GM18517 (cell line): ENCODE measurements around the gene TM7SF2.

Experiments used
- ATAC-seq: cut with Tn5 transposase; IDR thresholded peaks from one replicate; pipeline ENCODE4 v1.9.1; 2021; ENCODE audit warnings: mild to moderate bottlenecking, moderate library complexity; ENCODE audit not compliant: unreplicated experiment

TM7SF2 gene

DNA sequence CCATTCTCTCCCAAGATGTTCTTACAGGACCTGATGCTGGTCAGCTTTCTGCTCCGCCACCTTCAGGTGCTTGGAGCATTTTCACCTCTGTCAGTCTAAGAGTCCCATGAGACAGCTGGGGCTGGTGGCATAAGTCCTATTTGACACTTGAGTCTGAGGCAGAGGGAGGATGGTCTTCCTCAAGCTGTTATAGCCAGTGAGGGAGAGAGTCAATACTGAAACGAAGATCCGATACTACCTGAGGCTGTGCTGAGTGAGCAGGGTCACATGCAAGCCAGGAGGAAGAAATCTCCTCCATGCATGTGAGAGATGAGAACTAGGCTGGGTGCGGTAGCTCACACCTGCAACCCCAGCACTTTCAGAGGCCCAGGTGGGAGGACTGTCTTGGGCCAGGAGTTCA, 22.1 kb upstream of the TM7SF2 start:
- no peak for ATAC-seq

DNA sequence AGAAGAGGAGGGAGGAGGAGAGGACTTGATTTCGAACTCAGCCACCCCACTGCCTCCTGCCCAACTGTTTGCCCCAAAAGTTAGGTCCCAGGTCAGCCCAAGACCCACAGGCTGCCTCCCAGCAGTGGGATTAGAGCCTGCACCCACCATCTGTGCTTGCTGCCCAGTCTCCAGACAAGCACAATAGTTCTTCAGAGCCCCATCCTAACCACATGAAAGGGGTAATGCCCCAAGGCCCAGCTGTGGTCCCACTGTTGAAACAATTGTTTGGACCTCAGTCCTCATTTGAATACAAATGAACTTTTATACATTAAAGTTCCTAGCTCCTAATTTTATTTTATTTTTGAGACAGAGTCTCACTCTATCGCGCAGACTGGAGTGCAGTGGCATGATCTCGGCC, 21.0 kb upstream of the TM7SF2 start:
- no peak for ATAC-seq

DNA sequence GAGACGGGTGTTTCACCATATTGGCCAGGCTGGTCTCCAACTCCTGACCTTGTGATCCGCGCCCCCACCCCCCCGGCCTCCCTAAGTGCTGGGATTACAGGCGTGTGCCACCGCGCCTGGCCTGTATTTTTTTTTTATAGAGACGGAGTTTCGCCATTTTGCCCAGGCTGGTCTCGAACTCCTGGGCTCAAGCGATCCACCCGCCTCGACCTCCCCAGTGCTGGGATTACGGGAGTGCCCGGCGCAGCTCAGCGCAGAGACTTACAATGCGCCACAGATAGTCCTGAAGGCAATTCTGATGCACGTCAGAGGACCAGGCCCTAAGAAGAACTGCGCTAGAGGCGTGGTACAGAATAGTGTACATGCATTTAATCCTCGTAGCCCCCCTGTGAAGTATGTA, 16.2 kb upstream of the TM7SF2 start:
- no peak for ATAC-seq

DNA sequence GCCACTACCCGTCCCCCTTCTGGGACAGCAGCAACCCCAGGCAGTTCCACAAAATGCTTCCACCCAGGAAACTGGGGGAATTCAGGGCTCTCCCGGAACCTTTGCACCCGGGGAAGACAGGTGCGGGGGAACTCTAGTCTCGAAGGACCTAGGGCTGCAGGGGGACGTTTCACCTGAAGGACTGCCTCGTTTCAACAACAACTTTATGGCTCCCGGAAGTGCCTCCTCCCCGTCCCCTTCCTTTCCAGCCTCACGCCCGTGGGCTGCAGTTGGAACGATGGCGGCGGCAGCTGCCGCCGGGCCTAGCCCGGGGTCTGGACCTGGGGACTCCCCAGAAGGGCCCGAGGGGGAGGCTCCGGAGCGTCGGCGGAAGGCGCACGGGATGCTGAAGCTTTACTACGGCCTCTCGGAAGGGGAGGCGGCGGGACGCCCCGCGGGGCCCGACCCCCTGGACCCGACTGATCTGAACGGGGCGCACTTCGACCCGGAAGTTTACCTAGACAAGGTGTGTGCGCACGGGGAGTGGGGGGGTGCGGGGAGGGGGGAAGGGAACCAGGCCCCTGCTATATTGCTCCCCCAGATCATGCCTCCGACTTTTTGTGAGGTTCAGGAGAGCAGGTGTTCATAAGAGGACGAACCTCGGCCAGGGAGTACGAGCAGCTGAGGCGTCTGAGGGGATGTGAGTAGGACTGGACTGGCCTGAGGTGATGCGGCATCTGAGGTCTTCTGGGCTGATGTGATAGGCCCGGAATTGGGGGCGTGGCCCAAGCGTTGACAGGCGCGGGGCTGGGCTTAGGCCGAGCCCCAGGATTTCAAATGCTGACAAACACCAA, 15.5 kb upstream of the TM7SF2 start, which contains the start of gene VPS51:
TSS of gene VPS51 (plus strand) at position 241 of the 833 bp plus-strand sequence. CDS start at position 278, 37 bp downstream.
- ATAC-seq = peak; percentile 65

DNA sequence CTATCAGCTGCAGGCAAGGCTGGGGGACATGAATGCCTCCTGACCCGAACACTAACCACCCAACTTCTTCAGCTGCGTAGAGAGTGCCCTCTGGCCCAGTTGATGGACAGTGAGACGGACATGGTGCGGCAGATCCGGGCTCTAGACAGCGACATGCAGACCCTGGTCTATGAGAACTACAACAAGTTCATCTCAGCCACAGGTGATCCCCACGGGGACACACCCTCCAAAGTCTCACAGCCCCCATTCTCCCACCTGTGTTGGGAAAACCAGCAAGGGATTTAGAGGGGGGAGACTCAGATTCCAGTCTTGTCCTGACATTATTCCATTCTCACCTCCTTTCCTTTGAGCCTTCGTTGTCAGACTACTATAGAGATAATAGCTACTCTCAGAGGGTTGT, 14.7 kb upstream of the TM7SF2 start:
- ATAC-seq = no peak

DNA sequence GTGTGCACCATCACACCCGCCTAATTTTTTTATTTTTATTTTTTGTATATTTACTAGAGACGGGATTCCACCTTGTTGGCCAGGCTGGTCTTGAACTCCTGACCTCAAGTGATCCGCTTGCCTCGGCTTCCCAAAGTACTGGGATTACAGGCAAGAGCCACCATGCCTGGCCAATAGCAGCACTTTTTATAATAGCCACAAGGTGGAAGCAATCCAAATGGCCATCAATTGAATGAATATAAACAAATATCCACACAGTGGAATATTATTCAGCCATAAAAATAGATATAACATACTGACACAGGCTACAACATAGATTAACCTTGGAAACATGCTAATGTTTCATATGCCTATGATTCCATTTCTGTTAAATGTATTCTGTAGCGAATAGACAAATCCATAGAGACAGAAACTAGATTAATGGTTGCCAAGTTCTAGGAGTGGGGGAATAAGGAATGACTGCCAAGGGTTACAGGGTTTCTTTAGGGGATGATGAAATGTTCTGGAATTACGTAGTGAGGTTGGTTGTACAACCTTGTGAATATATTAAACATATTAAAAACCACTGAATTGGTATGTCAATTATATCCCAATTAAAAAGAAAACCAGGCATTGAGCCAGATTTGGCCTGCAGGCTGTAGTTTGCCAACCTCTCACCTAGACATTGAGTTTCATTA, 10.9 kb upstream of the TM7SF2 start:
- ATAC-seq = no peak

DNA sequence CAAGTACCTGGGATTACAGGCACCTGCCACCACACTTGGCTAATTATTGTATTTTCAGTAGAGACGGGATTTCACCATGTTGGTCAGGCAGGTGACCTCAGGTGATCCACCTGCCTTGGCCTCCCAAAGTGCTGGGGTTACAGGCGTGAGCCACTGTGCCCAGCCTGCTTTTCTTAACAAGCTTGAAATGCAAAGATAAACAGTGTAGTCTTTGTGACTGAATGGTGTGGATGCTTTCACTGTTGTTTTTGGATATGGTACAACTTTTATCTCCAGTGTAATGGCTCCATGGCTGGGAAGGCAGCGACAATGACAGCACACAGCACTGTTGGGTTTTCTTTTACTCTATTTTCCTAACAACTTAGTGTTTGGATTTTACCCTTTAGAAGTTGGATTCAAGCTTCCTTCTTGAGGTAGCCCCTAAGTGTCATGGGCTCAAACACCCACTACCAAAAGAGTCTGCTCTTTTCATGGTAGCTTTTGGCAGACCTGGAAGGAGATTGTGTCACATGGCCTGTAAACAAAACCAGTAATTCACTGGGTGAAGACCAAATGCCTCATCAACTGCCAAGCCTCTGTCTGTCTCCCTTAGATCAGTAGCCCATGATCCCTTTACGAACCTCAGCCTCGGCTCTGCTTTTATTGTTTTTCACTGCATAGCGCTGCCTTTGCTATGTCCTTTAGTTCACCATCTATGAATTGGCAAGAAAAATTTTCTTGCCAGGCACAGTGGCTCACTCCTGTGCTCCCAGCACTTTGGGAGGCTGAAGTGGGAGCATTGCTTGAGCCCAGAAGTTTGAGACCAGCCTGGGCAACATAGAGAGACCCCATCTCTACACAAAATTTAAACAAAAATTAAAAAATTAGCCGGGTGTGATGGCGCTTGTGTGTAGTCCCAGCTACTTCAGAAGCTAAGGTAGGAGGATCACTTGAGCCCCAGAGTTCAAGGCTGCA, 9.3 kb upstream of the TM7SF2 start:
- ATAC-seq = no peak

DNA sequence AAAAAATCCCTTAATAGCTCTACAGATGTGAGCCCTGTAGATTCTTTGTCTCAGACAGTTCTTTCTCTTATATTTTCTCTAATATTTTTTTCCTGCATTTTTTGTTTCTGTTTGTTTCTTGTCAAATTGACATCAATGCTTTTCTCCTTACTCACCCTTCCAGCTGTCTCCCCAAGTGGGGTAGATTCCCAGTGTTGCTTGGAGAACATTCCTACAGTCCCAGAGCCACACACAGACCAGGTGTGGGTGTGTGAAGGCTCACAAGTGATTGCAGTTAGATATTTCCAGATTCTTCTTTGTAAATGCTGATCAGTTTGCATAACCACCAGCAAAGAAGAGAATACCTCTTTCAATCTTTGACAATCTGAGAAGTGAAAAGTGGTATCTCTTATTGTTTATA, 8.2 kb upstream of the TM7SF2 start:
- no peak for ATAC-seq

DNA sequence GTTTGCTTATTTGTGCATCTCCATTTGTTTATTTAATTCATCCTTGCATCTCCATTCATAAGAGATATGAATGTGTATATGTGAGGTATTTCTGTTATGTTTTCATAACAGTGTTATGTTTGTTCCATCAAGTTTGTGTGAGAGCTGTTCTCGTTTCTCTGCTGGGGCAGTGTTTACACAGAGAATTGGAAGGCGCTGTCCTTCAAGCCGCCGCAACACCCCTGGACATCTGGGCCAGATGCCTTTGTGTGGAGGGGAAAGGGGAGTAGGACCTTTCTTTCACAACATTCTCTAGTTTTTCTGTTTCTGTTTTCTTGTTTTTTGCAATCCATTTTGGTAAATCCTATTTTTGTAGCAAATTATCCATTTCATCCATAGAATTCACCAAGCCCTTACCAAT, 7.0 kb upstream of the TM7SF2 start:
- ATAC-seq = no peak

DNA sequence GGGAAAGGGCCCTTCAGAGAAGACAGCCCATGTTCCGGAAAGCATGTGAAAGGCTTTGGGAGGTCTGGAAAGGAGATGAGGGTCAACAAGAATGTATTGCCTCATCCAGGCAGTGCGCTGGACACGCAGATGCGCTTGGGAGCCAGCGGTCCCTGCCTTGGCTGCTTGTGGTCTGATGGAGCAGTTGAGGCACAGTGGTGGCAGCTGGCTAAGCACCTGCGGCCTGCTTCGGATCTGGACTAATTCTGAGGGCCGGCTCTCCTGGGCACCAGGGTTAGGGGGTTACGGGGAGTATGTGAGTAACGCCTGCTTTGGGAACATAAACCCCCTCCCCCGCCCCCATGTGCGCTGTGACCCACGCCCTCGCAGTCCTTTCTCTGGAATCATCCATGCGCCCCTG, 4.6 kb upstream of the TM7SF2 start:
- ATAC-seq = no peak

DNA sequence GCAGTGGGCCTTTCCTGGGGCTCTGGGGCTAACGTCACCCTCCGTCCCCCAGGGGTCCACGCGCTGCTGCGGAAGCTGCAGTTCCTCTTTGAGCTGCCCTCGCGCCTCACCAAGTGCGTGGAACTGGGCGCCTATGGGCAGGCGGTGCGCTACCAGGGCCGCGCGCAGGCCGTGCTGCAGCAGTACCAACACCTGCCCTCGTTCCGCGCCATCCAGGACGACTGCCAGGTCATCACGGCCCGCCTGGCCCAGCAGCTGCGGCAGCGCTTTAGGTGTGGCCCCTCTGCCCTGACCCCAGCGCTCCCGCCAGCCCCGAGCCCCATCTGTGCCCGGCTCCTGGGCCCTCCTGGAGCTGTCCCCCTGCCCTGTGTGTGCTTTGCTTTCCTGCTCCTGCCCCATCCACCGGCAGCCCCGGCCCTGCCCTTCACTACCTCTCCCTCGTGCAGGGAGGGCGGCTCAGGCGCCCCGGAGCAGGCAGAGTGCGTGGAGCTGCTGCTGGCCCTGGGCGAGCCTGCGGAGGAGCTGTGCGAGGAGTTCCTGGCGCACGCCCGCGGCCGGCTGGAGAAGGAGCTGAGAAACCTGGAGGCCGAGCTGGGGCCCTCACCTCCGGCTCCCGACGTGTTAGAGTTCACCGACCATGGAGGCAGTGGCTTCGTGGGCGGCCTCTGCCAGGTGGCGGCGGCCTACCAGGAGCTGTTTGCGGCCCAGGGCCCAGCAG, 3.8 kb upstream of the TM7SF2 start:
- ATAC-seq = no peak

DNA sequence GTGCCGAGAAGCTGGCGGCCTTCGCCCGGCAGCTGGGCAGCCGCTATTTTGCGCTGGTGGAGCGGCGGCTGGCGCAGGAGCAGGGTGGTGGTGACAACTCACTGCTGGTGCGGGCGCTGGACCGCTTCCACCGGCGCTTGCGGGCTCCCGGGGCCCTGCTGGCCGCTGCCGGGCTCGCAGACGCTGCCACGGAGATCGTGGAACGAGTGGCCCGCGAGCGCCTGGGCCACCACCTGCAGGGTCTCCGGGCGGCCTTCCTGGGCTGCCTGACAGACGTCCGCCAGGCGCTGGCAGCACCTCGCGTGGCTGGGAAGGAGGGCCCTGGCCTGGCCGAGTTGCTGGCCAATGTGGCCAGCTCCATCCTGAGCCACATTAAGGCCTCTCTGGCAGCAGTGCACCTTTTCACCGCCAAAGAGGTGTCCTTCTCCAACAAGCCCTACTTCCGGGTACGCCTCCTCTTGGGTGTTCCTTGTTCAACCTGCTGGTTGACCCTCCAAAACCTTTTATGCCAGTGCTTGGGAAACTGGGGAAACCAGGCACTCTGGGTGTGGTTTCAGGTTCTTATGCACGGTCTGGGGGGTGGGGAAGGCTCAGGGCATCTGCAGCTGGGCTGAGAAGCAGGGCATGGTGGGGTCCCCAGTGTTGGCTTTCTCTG, 3.1 kb upstream of the TM7SF2 start:
- no peak for ATAC-seq

DNA sequence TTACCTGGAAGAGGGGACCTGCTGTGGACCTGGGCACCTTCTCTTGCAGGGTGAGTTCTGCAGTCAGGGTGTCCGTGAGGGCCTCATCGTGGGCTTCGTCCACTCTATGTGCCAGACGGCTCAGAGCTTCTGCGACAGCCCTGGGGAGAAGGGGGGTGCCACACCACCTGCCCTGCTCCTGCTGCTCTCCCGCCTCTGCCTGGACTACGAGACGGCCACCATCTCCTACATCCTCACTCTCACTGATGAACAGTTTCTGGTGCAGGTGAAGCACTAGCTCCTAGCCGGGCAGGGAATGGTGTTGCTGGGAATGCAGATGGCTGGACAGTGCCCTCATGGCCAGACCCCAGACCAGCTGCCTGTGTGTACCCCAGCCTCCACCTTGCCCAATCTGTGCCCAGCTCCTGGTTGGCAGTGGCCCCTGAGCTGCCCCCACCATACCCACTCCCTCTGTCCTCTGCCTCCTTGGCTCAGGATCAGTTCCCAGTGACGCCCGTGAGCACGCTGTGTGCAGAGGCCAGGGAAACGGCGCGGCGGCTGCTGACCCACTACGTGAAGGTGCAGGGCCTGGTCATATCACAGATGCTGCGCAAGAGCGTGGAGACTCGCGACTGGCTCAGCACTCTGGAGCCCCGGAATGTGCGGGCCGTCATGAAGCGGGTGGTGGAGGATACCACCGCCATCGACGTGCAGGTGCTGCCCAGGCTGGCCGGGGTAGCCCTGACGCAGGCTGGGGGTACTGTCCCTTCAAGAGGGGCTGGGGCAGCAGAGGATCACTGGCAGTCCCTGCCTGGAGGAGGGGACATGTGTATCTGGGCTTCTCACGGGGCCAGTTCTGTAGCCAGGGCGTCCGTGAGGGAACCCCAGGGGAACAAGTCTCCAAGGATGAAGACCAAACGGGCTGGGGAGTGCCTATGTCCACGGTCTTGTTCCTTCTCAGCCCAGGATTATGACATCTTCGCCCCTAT, 2.2 kb upstream of the TM7SF2 start:
- no peak for ATAC-seq

DNA sequence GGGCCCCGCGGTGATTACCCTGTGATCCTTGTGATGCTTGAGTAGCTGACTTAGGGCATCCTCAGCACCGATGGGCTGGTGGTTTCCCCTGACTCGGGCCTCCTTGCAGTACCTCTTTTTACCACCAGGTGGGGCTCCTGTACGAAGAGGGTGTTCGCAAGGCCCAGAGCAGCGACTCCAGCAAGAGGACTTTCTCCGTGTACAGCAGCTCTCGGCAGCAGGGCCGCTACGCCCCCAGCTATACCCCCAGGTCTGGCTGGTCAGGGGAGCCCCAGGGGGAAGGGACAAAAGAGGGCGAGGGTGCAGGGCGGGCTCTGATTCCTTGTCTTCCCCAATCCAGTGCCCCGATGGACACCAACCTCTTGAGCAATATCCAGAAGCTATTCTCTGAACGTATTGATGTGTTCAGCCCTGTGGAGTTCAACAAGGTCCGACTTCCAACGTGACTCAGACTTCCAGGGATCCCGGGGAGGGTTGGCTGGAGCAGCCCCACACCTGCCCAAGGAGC, 1.3 kb upstream of the TM7SF2 start:
- ATAC-seq = no peak

DNA sequence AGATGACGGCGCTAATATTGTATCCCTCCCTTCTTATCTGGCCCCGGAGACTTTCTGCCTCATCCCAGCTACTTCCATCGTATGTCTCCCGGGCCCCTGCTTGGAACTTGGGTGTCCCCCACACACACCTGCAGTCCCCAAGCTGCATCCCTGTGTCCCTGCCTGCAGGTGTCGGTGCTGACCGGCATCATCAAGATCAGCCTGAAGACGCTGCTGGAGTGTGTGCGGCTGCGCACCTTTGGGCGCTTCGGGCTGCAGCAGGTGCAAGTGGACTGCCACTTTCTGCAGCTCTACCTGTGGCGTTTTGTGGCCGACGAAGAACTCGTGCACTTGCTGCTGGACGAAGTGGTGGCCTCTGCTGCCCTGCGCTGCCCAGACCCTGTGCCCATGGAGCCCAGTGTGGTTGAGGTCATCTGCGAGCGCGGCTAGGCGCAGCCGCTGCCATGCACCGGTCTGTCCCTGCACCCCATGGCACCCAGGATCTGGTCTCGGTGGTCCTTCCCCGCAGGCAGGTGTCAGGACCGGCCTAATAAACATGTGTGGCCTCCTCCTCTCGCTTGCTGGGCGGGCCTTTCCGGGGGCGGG, 421 bp upstream of the TM7SF2 start:
- ATAC-seq = no peak

DNA sequence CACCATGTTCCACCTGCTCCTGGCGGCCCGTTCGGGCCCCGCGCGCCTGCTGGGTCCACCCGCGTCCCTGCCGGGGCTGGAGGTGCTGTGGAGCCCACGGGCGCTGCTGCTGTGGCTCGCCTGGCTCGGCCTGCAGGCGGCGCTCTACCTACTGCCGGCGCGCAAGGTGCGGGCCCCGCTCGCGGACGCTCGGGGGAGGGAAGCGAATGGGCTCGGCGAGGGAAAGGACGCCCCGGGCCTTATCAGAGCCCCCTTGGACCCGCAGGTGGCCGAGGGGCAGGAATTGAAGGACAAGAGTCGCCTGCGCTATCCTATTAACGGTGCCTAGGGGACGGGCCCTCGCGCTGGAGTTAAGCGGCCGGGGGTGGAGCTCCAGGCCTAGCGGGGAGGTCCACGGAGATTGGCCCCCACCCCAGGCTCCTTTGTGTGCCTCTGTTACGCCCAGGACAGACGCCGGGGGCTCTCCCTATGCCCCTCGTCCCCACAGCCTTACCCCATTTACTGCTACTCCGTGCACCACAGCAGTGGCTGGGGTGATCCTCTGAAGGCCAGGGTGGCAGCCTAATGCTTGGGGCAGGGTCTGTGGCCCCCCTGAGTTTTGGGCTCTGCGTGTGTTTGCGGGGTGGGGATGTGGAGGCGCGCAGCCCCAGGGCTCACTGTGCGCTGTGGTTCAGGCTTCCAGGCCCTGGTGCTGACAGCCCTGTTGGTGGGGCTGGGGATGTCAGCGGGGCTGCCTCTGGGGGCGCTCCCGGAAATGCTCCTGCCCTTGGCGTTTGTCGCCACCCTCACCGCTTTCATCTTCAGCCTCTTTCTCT, 1.1 kb downstream of the TM7SF2 start:
- no peak for ATAC-seq

DNA sequence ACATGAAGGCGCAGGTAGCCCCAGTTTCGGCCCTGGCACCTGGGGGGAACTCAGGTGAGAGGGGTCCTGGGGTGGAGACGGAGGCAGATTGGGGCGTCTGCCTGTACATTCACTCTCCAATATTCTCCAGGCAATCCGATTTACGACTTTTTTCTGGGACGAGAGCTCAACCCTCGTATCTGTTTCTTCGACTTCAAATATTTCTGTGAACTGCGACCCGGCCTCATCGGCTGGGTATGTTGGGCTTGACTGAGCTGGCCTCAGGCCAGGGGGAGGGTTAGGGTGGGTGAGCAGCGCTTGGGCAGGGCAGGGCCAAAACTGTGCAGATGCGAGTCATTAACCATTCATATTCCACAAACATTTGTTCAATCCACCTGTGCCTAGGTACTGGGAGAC, 1.7 kb downstream of the TM7SF2 start:
- no peak for ATAC-seq

DNA sequence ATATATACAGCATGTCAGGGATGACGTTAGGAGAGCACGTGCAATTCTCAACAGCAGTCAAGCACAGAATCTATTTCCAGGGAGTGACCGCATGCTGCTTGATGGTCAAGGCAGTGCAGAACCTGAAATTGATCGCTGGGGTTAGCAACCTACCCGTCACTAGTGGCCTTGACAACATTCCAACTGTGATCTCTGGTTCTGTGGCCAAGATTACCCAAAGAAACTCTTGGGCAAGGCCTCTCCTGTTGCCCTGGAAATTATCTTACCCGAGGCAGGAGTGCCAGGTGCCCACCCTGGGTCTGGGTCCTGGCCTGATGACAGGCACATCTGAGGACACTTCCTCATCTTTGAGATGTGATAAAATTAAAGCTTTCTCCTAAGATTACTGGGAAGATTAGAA, 2.2 kb downstream of the TM7SF2 start:
- no peak for ATAC-seq
